DMS 273 (cell line): ENCODE results near the gene DSTYK.
A peak's percentile ranks its signal among the peaks of the same experiment; 100 is the strongest.
"Not testable (repeated sequence)": the region's sequence is repeated elsewhere in the genome, so short reads cannot be mapped to it uniquely, and the experiment has no call there.

Experiments used
- DNase-seq: peaks from one replicate; lab custom pipeline; 2025; ENCODE audit not compliant: unreplicated experiment; lab: John Stamatoyannopoulos, UW

DSTYK gene

GRCh38 chr1:205217418-205217817, 5.9 kb upstream of the DSTYK start:
- no peak for DNase-seq

GRCh38 chr1:205216588-205216987, 5.1 kb upstream of the DSTYK start:
- DNase-seq: no peak

- DNase-seq: no peak
These were observed 3.3 kb upstream of the DSTYK start for GRCh38 chr1:205214756-205215155.

GRCh38 chr1:205211839-205212536, 486 bp upstream of the DSTYK start:
- DNase-seq: no peak

GRCh38 chr1:205210756-205211168, 740 bp downstream of the DSTYK start:
- peak; percentile 69 for DNase-seq

- DNase-seq: no peak
These were observed 2.7 kb downstream of the DSTYK start for GRCh38 chr1:205208811-205209210.

GRCh38 chr1:205205055-205205454, 6.4 kb downstream of the DSTYK start:
- no peak for DNase-seq

- DNase-seq: no peak
These were observed 7.0 kb downstream of the DSTYK start for GRCh38 chr1:205204552-205204951.

- no peak for DNase-seq
These were observed 11.6 kb downstream of the DSTYK start for GRCh38 chr1:205199931-205200299.

- DNase-seq: no peak
These were observed 12.2 kb downstream of the DSTYK start for GRCh38 chr1:205199090-205199930.

GRCh38 chr1:205192287-205192686, 19.2 kb downstream of the DSTYK start:
- DNase-seq: no peak

- DNase-seq: peak; percentile 94
These were observed 19.9 kb downstream of the DSTYK start for GRCh38 chr1:205191622-205192021.

GRCh38 chr1:205190845-205191577, 20.5 kb downstream of the DSTYK start:
- peak; percentile 44 for DNase-seq

- no peak for DNase-seq
These were observed 22.4 kb downstream of the DSTYK start for GRCh38 chr1:205189131-205189530.

- DNase-seq: no peak
These were observed 22.9 kb downstream of the DSTYK start for GRCh38 chr1:205188596-205188995.

- no peak for DNase-seq
These were observed 23.4 kb downstream of the DSTYK start for GRCh38 chr1:205188098-205188497.

GRCh38 chr1:205187420-205187819, 24.1 kb downstream of the DSTYK start:
- DNase-seq: no peak

GRCh38 chr1:205186191-205186590, 25.3 kb downstream of the DSTYK start:
- no peak for DNase-seq

- DNase-seq: no peak
These were observed 27.7 kb downstream of the DSTYK start for GRCh38 chr1:205183676-205184335.

GRCh38 chr1:205182930-205183329, 28.6 kb downstream of the DSTYK start:
- DNase-seq: no peak

GRCh38 chr1:205180331-205180730, 31.2 kb downstream of the DSTYK start:
- not testable (repeated sequence) for DNase-seq
